Colonic mucosa (tissue), 4 donors: ENCODE data around the gene SCN4B. TPM values are rescaled to one million over a fixed set of nuclear protein-coding genes. Genes with fewer than 3 reads are reported as not detected.
"Not testable (repeated sequence)": the region's sequence is repeated elsewhere in the genome, so short reads cannot be mapped to it uniquely, and the experiment has no call there.

ENCODE experiments used
- DNase-seq: peaks from one replicate; pipeline ENCODE4 v3.0.0-alpha.2; 2020
- H3K27ac ChIP-seq: fragments of 200-600 bp; one replicate; pipeline ENCODE4 v1.8.0; 2021
- H3K27me3 ChIP-seq: fragments of 200-600 bp; one replicate; pipeline ENCODE4 v1.8.0; 2021
- H3K36me3 ChIP-seq: fragments of 200-600 bp; one replicate; pipeline ENCODE4 v1.8.0; 2021
- H3K4me1 ChIP-seq: fragments of 200-600 bp; one replicate; pipeline ENCODE4 v1.8.0; 2021; ENCODE audit warnings: mild to moderate bottlenecking
- H3K4me3 ChIP-seq: fragments of 200-600 bp; one replicate; pipeline ENCODE4 v1.8.0; 2021
- H3K9ac ChIP-seq, 2 donors: one replicate each; pipeline ENCODE4 v1.7.0; 2013; ENCODE audit warnings: control low read depth in 2 of 2, low read depth in 2 of 2, low read length in 2 of 2
- H3K9me3 ChIP-seq: fragments of 200-600 bp; one replicate; pipeline ENCODE4 v1.8.0; 2021
- CTCF ChIP-seq: fragments of 200-600 bp; IDR thresholded peaks from one replicate; pipeline ENCODE4 v1.8.0; 2022; ENCODE audit warnings: antibody characterized with exemption, mild to moderate bottlenecking
- intact Hi-C: fragments of 100-400 bp; cut with DNase I; formaldehyde crosslinking; loops from one replicate; pipeline ENCODE4 v1.14.1; 2022
- total RNA-seq, 2 donors: library from RNA; stranded (reverse); fragmentation: NEBNext Ultra II Directional in 1 of 2; extraction: Animal tissue kit (Norgen Biotek cat#: 25700) in 1 of 2; gene quantifications; one replicate each; pipeline ENCODE4 v1.2.1, GENCODE V29; 2021
- donor health status: healthy.
- donor health status: DM: no; HTN: no; CAD: no.
- donor health status: DM: no; HTN: no; CAD: no.

SCN4B gene
- total RNA-seq, 2 donors from 2014 or later: 0.59 to 1.5 TPM

- Histone ChIP-seq H3K27ac (no peak overlapping the region), H3K9me3 (no peaks in the 10 kb centered on the region), H3K4me3 (no peak overlapping the region), H3K27me3 (no peaks in the 10 kb centered on the region), H3K4me1 (no peaks in the 10 kb centered on the region), H3K9ac (no peak overlapping the region), H3K36me3 (no peaks in the 10 kb centered on the region)
- intact Hi-C loops: no loop called here
- TF ChIP-seq CTCF: no peak
- no peak for DNase-seq
Observed at GRCh38 chr11:118184784-118185579, 32.4 kb upstream of the SCN4B start.

GRCh38 chr11:118183691-118184090 is 31.1 kb upstream of the SCN4B start:
- DNase-seq, H3K27ac ChIP-seq, H3K27me3 ChIP-seq, H3K9me3 ChIP-seq, H3K36me3 ChIP-seq, H3K4me3 ChIP-seq, H3K4me1 ChIP-seq, intact Hi-C loops, H3K9ac ChIP-seq: not testable (repeated sequence)

GRCh38 chr11:118180300-118180703 is 27.7 kb upstream of the SCN4B start:
- Histone ChIP-seq H3K4me1 (no peaks in the 10 kb centered on the region), H3K9me3 (no peaks in the 10 kb centered on the region), H3K9ac (no peak overlapping the region), H3K4me3 (no peak overlapping the region), H3K36me3 (no peaks in the 10 kb centered on the region), H3K27me3 (no peaks in the 10 kb centered on the region), H3K27ac (no peak overlapping the region)
- intact Hi-C loops: no loop called here
- no peak for TF ChIP-seq CTCF
- DNase-seq: no peak

- intact Hi-C loops: no loop called here
- H3K9me3 ChIP-seq: no peaks in the 10 kb centered on the region
- no peaks in the 10 kb centered on the region for H3K36me3 ChIP-seq
- H3K27me3 ChIP-seq: no peaks in the 10 kb centered on the region
- TF ChIP-seq CTCF: no peak
- H3K27ac ChIP-seq: no peak overlapping the region
- DNase-seq: no peak
- no peaks in the 10 kb centered on the region for H3K4me1 ChIP-seq
- no peak overlapping the region for H3K4me3 ChIP-seq
- no peak overlapping the region for H3K9ac ChIP-seq
Observed at GRCh38 chr11:118176778-118177134, 24.1 kb upstream of the SCN4B start.

GRCh38 chr11:118175993-118176777 is 23.6 kb upstream of the SCN4B start, which contains the start of gene SCN2B:
Gene SCN2B, minus strand, starts transcription at chr11:118176639. Its CDS starts 208 bp downstream, at chr11:118176431.
- Histone ChIP-seq H3K4me1 (no peaks in the 10 kb centered on the region), H3K4me3 (peak within 1 kb of the TSS; percentile 7), H3K36me3 (no peaks in the 10 kb centered on the region), H3K9me3 (no peaks in the 10 kb centered on the region), H3K9ac (no peak within 1 kb of the TSS), H3K27me3 (no peaks in the 10 kb centered on the region), H3K27ac (no peak within 1 kb of the TSS)
- intact Hi-C loops: no loop called here
- DNase-seq: no peak
- no peak for TF ChIP-seq CTCF
